Gastrocnemius medialis (tissue), 4 donors: ENCODE results near the gene OR2D3. TPM values are rescaled to one million over a fixed set of nuclear protein-coding genes. Genes with fewer than 3 reads are reported as not detected.

Source experiments
- ATAC-seq, 2 donors: fragments of 150-250 bp; one replicate each; pipeline ENCODE4 v1.9.1; 2016
- DNase-seq, 2 donors: peaks; one replicate each; pipeline ENCODE4 v3.0.0-alpha.2; 2019
- H3K27ac ChIP-seq, 4 donors: fragments of 200-600 bp; sonication (generic); 1 replicate in 1 of 4; 2 replicates in 3 of 4; pipeline ENCODE4 v1.5.1; 2016 to 2018; ENCODE audit warnings: mild to moderate bottlenecking in 2 of 4, moderate library complexity in 1 of 4
- H3K27me3 ChIP-seq, 3 donors: fragments of 200-600 bp; sonication (generic) in 2 of 3; 1 replicate in 1 of 3; 2 replicates in 2 of 3; pipeline versions ENCODE4 v1.5.1 to v1.6.0; 2016 to 2019; ENCODE audit warnings: mild to moderate bottlenecking in 1 of 3, moderate library complexity in 1 of 3
- H3K36me3 ChIP-seq, 2 donors: fragments of 200-600 bp; sonication (generic) in 1 of 2; one replicate each; pipeline ENCODE4 v1.5.1; 2017 to 2018
- H3K4me1 ChIP-seq, 2 donors: fragments of 200-600 bp; sonication (generic) in 1 of 2; one replicate each; pipeline ENCODE4 v1.5.1; 2016 to 2017; ENCODE audit warnings: mild to moderate bottlenecking in 2 of 2
- H3K4me3 ChIP-seq, 4 donors: fragments of 200-600 bp; sonication (generic) in 3 of 4; 1 replicate in 1 of 4; 2 replicates in 3 of 4; pipeline ENCODE4 v1.5.1; 2016 to 2019; ENCODE audit warnings: mild to moderate bottlenecking in 2 of 4
- H3K9me3 ChIP-seq, 3 donors: fragments of 200-600 bp; sonication (generic) in 2 of 3; 1 replicate in 1 of 3; 2 replicates in 2 of 3; pipeline ENCODE4 v1.5.1; 2016 to 2019
- CTCF ChIP-seq, 5 experiments: fragments of 450-650 bp in 3 of 5; fragments of 200-600 bp in 2 of 5; sonication (generic) in 2 of 5; IDR thresholded peaks in 4 of 5; conservative IDR thresholded peaks in 1 of 5; 1 replicate in 4 of 5; 2 replicates in 1 of 5; pipeline ENCODE4 v1.5.1; 2016 to 2019; ENCODE audit warnings: antibody characterized with exemption in 5 of 5, mild to moderate bottlenecking in 3 of 5, moderate library complexity in 3 of 5
- POLR2A ChIP-seq, 2 donors: fragments of 450-650 bp; IDR thresholded peaks; one replicate each; pipeline ENCODE4 v1.6.1; 2017; ENCODE audit warnings: antibody characterized with exemption in 2 of 2, mild to moderate bottlenecking in 2 of 2, moderate library complexity in 2 of 2
- in situ Hi-C, 4 donors: fragments of 200-750 bp; cut with MboI; loops; one replicate each; pipeline versions ENCODE4 v1.15.0 to v1.8.0; 2017; ENCODE audit warnings: low sequenced_read_pairs in 4 of 4
- intact Hi-C: fragments of 100-400 bp; cut with DNase I; formaldehyde crosslinking; loops from one replicate; pipeline ENCODE4 v1.15.1; 2023; ENCODE audit warnings: low total_unique reads
- total RNA-seq, 4 donors: library from RNA; depleted of rRNA; stranded (reverse); fragments of >200 nt; gene quantifications; one replicate each; pipeline versions ENCODE4 v1.1.0 to v1.2.3, GENCODE V29; 2016

OR2D3 gene
- total RNA-seq, 4 donors from 2014 or later, result not detected

- DNase-seq (no peak), ATAC-seq (no peak)
- H3K9me3 ChIP-seq, result no peaks in the 10 kb centered on the region
- peak overlapping the region; percentile 57 to 68 (median 64) for H3K4me3 ChIP-seq
- no peak for TF ChIP-seq CTCF (IDR thresholded peaks at IDR 0.05 in 4 of 5, conservative IDR thresholded peaks at IDR 0.05 in 1 of 5)
- TF ChIP-seq POLR2A (IDR thresholded peaks at IDR 0.05), result no peak
- peak overlapping the region in 1 of 4 donors; percentile 27 for H3K27ac ChIP-seq
- in situ Hi-C loops, result loop anchor here in 1 of 4 donors (25.0 kb wide), 1 partner anchor 88 kb away; the partner anchor contains the start of gene OR10A5
- H3K36me3 ChIP-seq, result no peaks in the 10 kb centered on the region
- H3K27me3 ChIP-seq, result no peaks in the 10 kb centered on the region
- intact Hi-C loops, result loop anchor here (5.0 kb wide), 1 partner anchor 97 kb away; the partner anchor contains the start of genes NLRP14 and ZNF214
- H3K4me1 ChIP-seq, result peaks cover 0 to 7% of the 10 kb centered on the region in 2 donors
These were observed 4.9 kb downstream of the OR2D3 start for GRCh38 chr11:6925636-6926207.

GRCh38 chr11:6926208-6927029, 5.6 kb downstream of the OR2D3 start, which contains the start of gene ZNF215:
TSS of gene ZNF215 (plus strand) at chr11:6926426. CDS start at chr11:6932273, 5,847 bp downstream.
- ATAC-seq (peak; percentile 33 to 56), DNase-seq (peak; percentile 19 to 37)
- intact Hi-C loops (loop anchor here (5.0 kb wide), 1 partner anchor 96 kb away; the partner anchor contains the start of genes NLRP14 and ZNF214), in situ Hi-C loops (loop anchor here in 1 of 4 donors (25.0 kb wide), 1 partner anchor 89 kb away; the partner anchor contains the start of gene OR10A5)
- Histone ChIP-seq H3K36me3 (no peaks in the 10 kb centered on the region), H3K9me3 (no peaks in the 10 kb centered on the region), H3K4me1 (peaks cover 0 to 7% of the 10 kb centered on the region in 2 donors), H3K4me3 (peak within 1 kb of the TSS; percentile 57 to 68 (median 64)), H3K27me3 (no peaks in the 10 kb centered on the region), H3K27ac (peak within 1 kb of the TSS; percentile 23 to 51 (median 44))
- no peak for TF ChIP-seq POLR2A (IDR thresholded peaks at IDR 0.05)
- TF ChIP-seq CTCF (IDR thresholded peaks at IDR 0.05 in 4 of 5, conservative IDR thresholded peaks at IDR 0.05 in 1 of 5), result no peak

- H3K4me3 ChIP-seq, result peak overlapping the region; percentile 57 to 68 (median 64)
- no peaks in the 10 kb centered on the region for H3K9me3 ChIP-seq
- DNase-seq (no peak), ATAC-seq (no peak)
- no peaks in the 10 kb centered on the region for H3K36me3 ChIP-seq
- H3K27ac ChIP-seq, result peak overlapping the region in 1 of 4 donors; percentile 51
- peaks cover 0 to 7% of the 10 kb centered on the region in 2 donors for H3K4me1 ChIP-seq
- no peaks in the 10 kb centered on the region for H3K27me3 ChIP-seq
- in situ Hi-C loops, result loop anchor here in 1 of 4 donors (25.0 kb wide), 1 partner anchor 90 kb away; the partner anchor contains the start of gene OR10A5
- no peak for TF ChIP-seq CTCF (IDR thresholded peaks at IDR 0.05 in 4 of 5, conservative IDR thresholded peaks at IDR 0.05 in 1 of 5)
- no peak for TF ChIP-seq POLR2A (IDR thresholded peaks at IDR 0.05)
- intact Hi-C loops, result loop anchor here (5.0 kb wide), 1 partner anchor 95 kb away; the partner anchor contains the start of genes NLRP14 and ZNF214
These were observed 6.3 kb downstream of the OR2D3 start for GRCh38 chr11:6927030-6927617.

- intact Hi-C loops, result loop anchor here (5.0 kb wide), 1 partner anchor 93 kb away; the partner anchor contains the start of genes NLRP14 and ZNF214
- Histone ChIP-seq H3K27ac (no peak overlapping the region), H3K36me3 (no peaks in the 10 kb centered on the region), H3K4me3 (no peak overlapping the region), H3K4me1 (peaks cover 0 to 7% of the 10 kb centered on the region in 2 donors), H3K9me3 (no peaks in the 10 kb centered on the region), H3K27me3 (no peaks in the 10 kb centered on the region)
- no peak for ATAC-seq
- no peak for DNase-seq
- no peak for TF ChIP-seq POLR2A (IDR thresholded peaks at IDR 0.05)
- TF ChIP-seq CTCF (IDR thresholded peaks at IDR 0.05 in 4 of 5, conservative IDR thresholded peaks at IDR 0.05 in 1 of 5), result no peak
- in situ Hi-C loops, result loop anchor here in 1 of 4 donors (25.0 kb wide), 1 partner anchor 92 kb away; the partner anchor contains the start of gene OR10A5
These were observed 8.1 kb downstream of the OR2D3 start for GRCh38 chr11:6928916-6929315.
